ENCODE measurements around the gene DBN1.
A peak's percentile ranks its signal among the peaks of the same experiment; 100 is the strongest.

Gene DBN1

GRCh38 chr5:177457852-177458681 is 15.4 kb downstream of the DBN1 start:
- TF ChIP-seq, protein P1, sequence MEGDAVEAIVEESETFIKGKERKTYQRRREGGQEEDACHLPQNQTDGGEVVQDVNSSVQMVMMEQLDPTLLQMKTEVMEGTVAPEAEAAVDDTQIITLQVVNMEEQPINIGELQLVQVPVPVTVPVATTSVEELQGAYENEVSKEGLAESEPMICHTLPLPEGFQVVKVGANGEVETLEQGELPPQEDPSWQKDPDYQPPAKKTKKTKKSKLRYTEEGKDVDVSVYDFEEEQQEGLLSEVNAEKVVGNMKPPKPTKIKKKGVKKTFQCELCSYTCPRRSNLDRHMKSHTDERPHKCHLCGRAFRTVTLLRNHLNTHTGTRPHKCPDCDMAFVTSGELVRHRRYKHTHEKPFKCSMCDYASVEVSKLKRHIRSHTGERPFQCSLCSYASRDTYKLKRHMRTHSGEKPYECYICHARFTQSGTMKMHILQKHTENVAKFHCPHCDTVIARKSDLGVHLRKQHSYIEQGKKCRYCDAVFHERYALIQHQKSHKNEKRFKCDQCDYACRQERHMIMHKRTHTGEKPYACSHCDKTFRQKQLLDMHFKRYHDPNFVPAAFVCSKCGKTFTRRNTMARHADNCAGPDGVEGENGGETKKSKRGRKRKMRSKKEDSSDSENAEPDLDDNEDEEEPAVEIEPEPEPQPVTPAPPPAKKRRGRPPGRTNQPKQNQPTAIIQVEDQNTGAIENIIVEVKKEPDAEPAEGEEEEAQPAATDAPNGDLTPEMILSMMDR (IDR thresholded peaks at IDR 0.05; ENCODE audit: unreplicated experiment in 3 of 3) = peak in 1 of 3 experiments; percentile 2
- Mint-ChIP-seq H3K4me3 (peak overlapping the region; percentile 63 to 82 (median 75)), H3K36me3 (ENCODE audit: low read depth) (peaks cover 41% of the 10 kb centered on the region), H3K4me1 (peaks cover 22% of the 10 kb centered on the region), H3K27me3 (ENCODE audit: low read depth) (no peaks in the 10 kb centered on the region), H3K9me3 (no peaks in the 10 kb centered on the region), H3K27ac (peak overlapping the region; percentile 82 to 88 (median 82))

DNA sequence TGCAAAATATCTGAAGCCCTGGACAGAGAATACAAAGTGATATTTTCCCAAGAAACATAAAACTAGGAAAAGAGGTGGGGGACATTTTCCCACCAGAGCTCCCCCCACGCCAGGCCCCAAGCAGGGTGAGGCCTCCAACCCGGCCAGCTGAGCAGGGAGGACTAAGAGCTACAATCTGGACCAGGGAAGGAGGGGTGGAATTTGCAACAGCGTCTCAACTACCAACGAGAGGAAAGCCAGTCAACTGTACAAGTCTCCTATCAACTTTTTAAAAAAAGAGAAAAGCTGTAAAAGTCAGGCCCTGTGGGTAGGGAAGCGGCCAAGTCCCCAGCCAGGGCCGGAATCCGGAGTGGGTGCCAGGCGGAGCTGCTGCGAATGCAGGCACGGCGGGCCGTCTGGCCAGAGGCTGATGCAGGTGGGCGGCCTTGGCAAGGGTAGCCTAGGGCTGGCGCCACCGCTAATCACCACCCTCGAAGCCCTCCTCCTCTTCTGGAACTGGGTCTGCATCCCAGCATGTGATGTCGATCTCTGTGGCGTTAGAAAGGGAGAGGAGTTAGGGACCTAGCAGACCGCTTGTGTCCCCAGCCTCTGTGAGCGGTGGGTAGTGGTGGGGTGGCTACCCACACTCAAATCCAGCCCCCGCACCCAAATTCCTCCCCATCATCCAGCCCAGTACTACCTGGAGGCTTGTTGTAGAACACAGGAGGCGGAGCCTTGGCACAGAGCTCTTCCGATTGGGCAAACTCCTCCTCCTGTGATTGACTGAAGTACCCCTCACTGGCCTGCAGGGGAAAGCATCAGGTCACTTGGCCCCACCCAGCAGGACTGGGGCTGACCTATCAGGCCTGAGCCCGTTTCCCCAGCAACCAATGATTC is 16.2 kb downstream of the DBN1 start:
- peaks cover 22% of the 10 kb centered on the region for H3K4me1 Mint-ChIP-seq
- H3K27ac Mint-ChIP-seq = peak overlapping the region; percentile 82 to 88 (median 82)
- H3K9me3 Mint-ChIP-seq = no peaks in the 10 kb centered on the region
- H3K36me3 Mint-ChIP-seq (ENCODE audit: low read depth) = peaks cover 34% of the 10 kb centered on the region
- H3K4me3 Mint-ChIP-seq = peak overlapping the region; percentile 63 to 82 (median 75)
- H3K27me3 Mint-ChIP-seq (ENCODE audit: low read depth) = peaks cover 2% of the 10 kb centered on the region
- TF ChIP-seq, protein P1 (IDR thresholded peaks at IDR 0.05; ENCODE audit: unreplicated experiment in 3 of 3) = peak; percentile 62 to 65 (median 63)

- Mint-ChIP-seq H3K9me3 (no peaks in the 10 kb centered on the region), H3K27me3 (ENCODE audit: low read depth) (peaks cover 5% of the 10 kb centered on the region)
Observed at GRCh38 chr5:177456591-177456964, 16.9 kb downstream of the DBN1 start.

GRCh38 chr5:177455661-177456590 is 17.5 kb downstream of the DBN1 start:
- Mint-ChIP-seq H3K36me3 (ENCODE audit: low read depth) (peaks cover 23% of the 10 kb centered on the region), H3K9me3 (no peaks in the 10 kb centered on the region), H3K4me3 (peak overlapping the region; percentile 81 to 89 (median 88)), H3K4me1 (peaks cover 18% of the 10 kb centered on the region), H3K27me3 (ENCODE audit: low read depth) (peaks cover 5% of the 10 kb centered on the region), H3K27ac (peak overlapping the region; percentile 79 to 91 (median 88))
- TF ChIP-seq, protein P1 (IDR thresholded peaks at IDR 0.05; ENCODE audit: unreplicated experiment in 3 of 3) = peak; percentile 96 to 99 (median 98)

More at GRCh38 chr5:177456591-177456964, 16.9 kb downstream of the DBN1 start:
- peaks cover 28% of the 10 kb centered on the region for H3K36me3 Mint-ChIP-seq (ENCODE audit: low read depth)
- H3K27ac Mint-ChIP-seq = peak overlapping the region; percentile 79 to 91 (median 88)
- peaks cover 20% of the 10 kb centered on the region for H3K4me1 Mint-ChIP-seq
- peak overlapping the region; percentile 81 to 89 (median 88) for H3K4me3 Mint-ChIP-seq
- TF ChIP-seq, protein P1 (IDR thresholded peaks at IDR 0.05; ENCODE audit: unreplicated experiment in 3 of 3) = no peak

DNA sequence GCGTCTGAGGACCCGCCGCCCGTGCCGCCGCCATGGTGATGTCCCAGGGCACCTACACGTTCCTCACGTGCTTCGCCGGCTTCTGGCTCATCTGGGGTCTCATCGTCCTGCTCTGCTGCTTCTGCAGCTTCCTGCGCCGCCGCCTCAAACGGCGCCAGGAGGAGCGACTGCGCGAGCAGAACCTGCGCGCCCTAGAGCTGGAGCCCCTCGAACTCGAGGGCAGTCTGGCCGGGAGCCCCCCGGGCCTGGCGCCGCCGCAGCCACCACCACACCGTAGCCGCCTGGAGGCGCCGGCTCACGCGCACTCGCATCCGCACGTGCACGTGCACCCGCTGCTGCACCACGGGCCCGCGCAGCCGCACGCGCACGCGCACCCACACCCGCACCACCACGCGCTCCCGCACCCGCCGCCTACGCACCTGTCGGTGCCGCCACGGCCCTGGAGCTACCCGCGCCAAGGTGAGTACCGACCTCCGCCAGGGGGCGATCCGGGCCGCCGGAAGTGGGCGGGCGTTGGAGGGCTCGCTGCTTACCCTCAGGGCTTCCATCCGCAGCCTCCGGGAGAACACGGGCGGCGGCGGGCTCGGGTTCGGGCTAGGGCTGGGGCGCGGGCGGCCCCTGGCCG is 18.3 kb downstream of the DBN1 start:
- H3K36me3 Mint-ChIP-seq (ENCODE audit: low read depth) = peaks cover 18% of the 10 kb centered on the region
- TF ChIP-seq, protein P1 (IDR thresholded peaks at IDR 0.05; ENCODE audit: unreplicated experiment in 3 of 3) = peak; percentile 73 to 89 (median 77)
- peaks cover 5% of the 10 kb centered on the region for H3K27me3 Mint-ChIP-seq (ENCODE audit: low read depth)
- H3K4me3 Mint-ChIP-seq = peak overlapping the region; percentile 73 to 89 (median 81)
- no peaks in the 10 kb centered on the region for H3K9me3 Mint-ChIP-seq
- no peak overlapping the region for H3K27ac Mint-ChIP-seq
- peaks cover 24% of the 10 kb centered on the region for H3K4me1 Mint-ChIP-seq
